GM15510 (cell line): Measurements from ENCODE around the gene PIPOX.

ENCODE experiments used
- POLR2A ChIP-seq: IDR thresholded peaks from 3 replicates; pipeline ENCODE4 v1.6.1; 2011; ENCODE audit warnings: borderline replicate concordance; ENCODE audit not compliant: insufficient read length; ENCODE audit errors: extremely low read depth

The PIPOX gene

GRCh38 chr17:29054835-29055234 lies 11.9 kb downstream of the PIPOX start:
- TF ChIP-seq POLR2A: no peak

GRCh38 chr17:29057361-29057760 lies 14.4 kb downstream of the PIPOX start:
- TF ChIP-seq POLR2A: no peak

- TF ChIP-seq POLR2A: no peak
These were observed 15.4 kb downstream of the PIPOX start for GRCh38 chr17:29058391-29058790.

GRCh38 chr17:29059281-29059680 lies 16.3 kb downstream of the PIPOX start:
- TF ChIP-seq POLR2A: no peak

DNA sequence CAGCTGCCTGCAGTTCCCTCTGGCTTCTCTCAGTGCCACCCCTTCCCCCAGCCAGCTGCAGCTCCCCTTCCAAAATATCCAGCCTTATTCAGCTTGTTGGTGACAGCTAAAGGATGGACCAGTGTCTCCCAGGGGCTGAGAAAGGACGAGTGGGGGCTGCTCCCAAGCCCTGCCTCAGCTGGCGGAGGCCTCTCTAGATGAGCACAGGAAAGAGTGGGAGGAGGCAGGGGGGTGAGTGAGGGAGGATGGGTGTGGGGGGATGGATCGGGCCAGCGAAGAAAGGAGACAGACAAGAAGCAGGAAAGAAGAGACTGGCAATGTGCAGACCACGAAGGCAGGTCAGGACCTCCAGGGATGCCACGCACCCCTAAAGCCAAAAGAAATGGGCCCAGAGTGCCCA lies 17.5 kb downstream of the PIPOX start:
- TF ChIP-seq POLR2A: no peak

GRCh38 chr17:29061036-29061435 lies 18.1 kb downstream of the PIPOX start:
- TF ChIP-seq POLR2A: no peak

- no peak for TF ChIP-seq POLR2A
These were observed 19.3 kb downstream of the PIPOX start for GRCh38 chr17:29062215-29062614.

DNA sequence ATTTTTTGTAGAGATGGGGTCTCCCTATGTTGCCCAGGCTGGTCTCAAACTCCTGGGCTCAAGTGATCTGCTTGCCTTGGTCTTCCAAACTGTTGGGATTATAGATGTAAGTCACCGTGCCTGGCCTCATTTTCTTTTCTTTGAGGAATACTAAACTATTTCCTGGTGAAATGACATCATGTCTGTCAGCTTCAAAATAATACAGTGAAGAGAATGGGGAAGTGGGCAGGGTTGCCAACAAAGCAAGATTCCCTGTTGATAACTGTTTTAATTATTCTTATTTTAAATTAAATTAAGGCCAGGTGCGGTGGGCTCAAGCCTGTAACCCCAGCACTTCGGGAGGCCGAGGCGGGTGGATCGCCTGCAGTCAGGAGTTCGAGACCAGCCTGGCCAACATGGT lies 21.1 kb downstream of the PIPOX start:
- TF ChIP-seq POLR2A: no peak

- TF ChIP-seq POLR2A: no peak
These were observed 23.1 kb downstream of the PIPOX start for GRCh38 chr17:29066047-29066446.

- TF ChIP-seq POLR2A: no peak
These were observed 23.7 kb downstream of the PIPOX start for GRCh38 chr17:29066606-29067005.

DNA sequence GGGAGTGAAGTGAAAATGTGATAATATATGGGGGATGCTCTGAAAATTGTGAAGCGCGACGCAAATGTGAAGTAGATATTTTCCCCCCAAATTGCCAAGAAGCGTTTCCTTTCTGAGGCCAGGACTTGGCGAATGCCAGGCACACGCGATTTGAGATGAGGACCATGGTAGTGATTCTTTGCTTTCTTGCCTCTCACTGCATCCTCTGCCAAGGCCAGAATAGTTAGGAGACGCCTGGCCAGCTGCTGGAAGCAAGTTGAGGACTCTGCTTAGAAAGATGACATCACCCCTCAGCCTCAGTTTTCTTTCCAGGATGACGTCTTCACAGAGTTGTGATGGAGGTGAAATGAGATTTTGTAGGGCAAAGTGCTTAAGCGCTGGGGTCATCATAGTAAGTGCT lies 25.9 kb downstream of the PIPOX start:
- no peak for TF ChIP-seq POLR2A

- TF ChIP-seq POLR2A: no peak
These were observed 26.6 kb downstream of the PIPOX start for GRCh38 chr17:29069526-29070041.

DNA sequence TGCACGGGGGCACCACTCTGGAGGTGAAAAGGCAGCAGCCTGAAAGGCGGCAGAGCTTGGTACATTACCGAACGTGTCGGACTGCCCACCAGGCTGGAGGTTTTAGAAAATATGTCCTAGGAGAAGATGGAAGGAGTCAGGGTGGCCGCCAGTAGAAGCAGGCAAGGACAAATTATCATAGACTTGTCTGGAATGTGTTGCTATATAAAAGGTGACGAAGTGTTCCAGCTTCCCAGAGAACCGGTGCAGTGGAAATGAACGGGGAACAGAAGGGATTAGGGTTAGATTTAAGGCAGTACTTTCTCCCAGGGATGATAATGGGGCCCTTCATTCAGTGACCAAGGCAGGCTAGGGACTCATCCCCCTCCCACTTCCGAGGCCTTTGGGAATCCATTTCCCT lies 27.4 kb downstream of the PIPOX start:
- TF ChIP-seq POLR2A: no peak

- TF ChIP-seq POLR2A: no peak
These were observed 27.8 kb downstream of the PIPOX start for GRCh38 chr17:29070781-29071180.

- TF ChIP-seq POLR2A: no peak
These were observed 28.4 kb downstream of the PIPOX start for GRCh38 chr17:29071303-29071702.

DNA sequence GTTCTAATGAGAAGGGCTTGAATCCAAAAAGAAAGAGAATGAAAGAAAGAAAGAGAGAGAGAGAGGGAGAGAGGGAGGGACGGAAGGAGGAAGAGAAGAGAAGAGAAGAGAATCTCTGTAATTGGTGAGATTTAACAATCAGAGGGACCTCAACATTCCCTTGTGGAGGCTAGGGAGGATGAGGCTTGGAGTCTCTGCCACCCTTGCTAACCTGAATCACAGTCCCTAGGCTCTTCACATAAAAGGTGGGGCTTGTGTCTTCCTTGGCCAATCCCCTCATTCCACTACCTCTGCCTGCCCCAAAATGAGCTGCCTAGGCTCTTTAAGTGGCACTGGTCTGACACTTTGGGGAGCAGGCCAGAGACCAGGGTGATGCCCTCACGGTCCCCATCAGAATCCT lies 30.1 kb downstream of the PIPOX start:
- TF ChIP-seq POLR2A: no peak

DNA sequence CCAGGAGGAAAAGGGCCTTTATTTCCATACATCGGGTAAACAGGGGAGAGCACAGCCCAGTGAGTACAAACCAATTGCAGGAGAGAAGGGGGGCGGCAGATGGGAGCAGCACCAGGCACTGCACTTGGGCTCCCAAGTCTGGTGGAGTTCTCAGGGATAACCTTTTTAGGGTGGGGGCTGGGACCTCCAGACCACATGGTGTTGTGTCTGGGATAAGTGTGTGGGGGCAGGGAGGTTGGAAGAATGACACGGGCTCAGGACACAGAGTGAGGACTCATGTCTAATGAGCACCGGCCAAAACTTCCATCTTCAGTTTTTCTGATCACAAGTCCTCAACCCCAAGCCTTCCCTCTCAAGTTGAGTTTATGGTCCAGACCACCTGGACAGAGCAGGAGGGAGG lies 30.6 kb downstream of the PIPOX start:
- no peak for TF ChIP-seq POLR2A

- TF ChIP-seq POLR2A: no peak
These were observed 31.5 kb downstream of the PIPOX start for GRCh38 chr17:29074488-29074887.

- no peak for TF ChIP-seq POLR2A
These were observed 33.1 kb downstream of the PIPOX start for GRCh38 chr17:29076087-29076486.

DNA sequence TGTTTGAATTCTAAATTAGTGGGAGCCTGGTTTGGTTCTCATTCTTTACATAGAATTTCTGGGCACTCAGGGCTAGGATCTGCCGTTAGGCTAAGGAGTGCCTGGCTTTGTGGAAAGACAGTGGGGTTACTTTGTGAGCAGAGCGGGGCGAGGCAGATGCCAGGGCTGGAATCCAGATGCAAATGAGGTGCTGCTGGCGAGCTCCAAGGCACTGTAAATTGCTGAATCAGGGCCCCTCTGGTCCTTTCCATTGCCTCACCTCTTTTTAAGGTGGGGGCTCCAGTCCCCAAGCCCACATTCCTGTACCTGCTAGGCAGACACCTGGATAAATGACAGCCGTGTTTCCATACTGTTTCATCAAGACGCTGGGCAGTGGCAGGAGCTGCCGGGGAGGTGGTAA lies 33.8 kb downstream of the PIPOX start:
- no peak for TF ChIP-seq POLR2A
